A549 (cell line): Measurements from ENCODE around the gene ADGRG6.
"Not testable (repeated sequence)": the region's sequence is repeated elsewhere in the genome, so short reads cannot be mapped to it uniquely, and the experiment has no call there.

Source experiments
- CTCF ChIP-seq: fragments of >200 bp; sonication (Bioruptor Twin); formaldehyde crosslinking; IDR thresholded peaks from 3 replicates; pipeline ENCODE4 v1.5.1; 2016
- JUN ChIP-seq, 2 experiments: fragments of >200 bp; sonication (Bioruptor Twin); formaldehyde crosslinking; IDR thresholded peaks; 2 replicates in 1 of 2; 3 replicates in 1 of 2; pipeline ENCODE4 v1.6.1; 2016 to 2017
- MAZ ChIP-seq: fragments of 150-350 bp; IDR thresholded peaks from 2 replicates; pipeline ENCODE4 v1.6.1; 2014; ENCODE audit warnings: antibody characterized with exemption, low read depth, low read length, borderline replicate concordance
- MYC ChIP-seq: IDR thresholded peaks from 2 replicates; pipeline ENCODE4 v1.6.1; 2012; ENCODE audit warnings: mild to moderate bottlenecking, inconsistent platforms, low read length, improper control_type of control experiment, borderline replicate concordance
- RAD21 ChIP-seq, 2 experiments: fragments of >200 bp in 1 of 2; sonication (Bioruptor Twin) in 1 of 2; formaldehyde crosslinking in 1 of 2; IDR thresholded peaks in 1 of 2; conservative IDR thresholded peaks in 1 of 2; 2 replicates in 1 of 2; 3 replicates in 1 of 2; pipeline ENCODE4 v1.6.1; 2012 to 2018; ENCODE audit warnings: inconsistent platforms in 1 of 2
- RARB ChIP-seq: fragments of 250-450 bp; sonication (Bioruptor Pico); IDR thresholded peaks from 2 replicates; pipeline ENCODE4 v1.8.0; 2021; ENCODE audit warnings: mild to moderate bottlenecking, moderate library complexity
- RCOR1 ChIP-seq: fragments of 150-350 bp; IDR thresholded peaks from 2 replicates; pipeline ENCODE4 v1.6.1; 2014; ENCODE audit warnings: antibody characterized with exemption, low read length, low read depth
- RFX5 ChIP-seq: fragments of 450-650 bp; IDR thresholded peaks from 2 replicates; pipeline ENCODE4 v1.7.1; 2014; ENCODE audit warnings: antibody characterized with exemption, mild to moderate bottlenecking, moderate library complexity
- SREBF2 ChIP-seq: fragments of 450-650 bp; IDR thresholded peaks from 2 replicates; pipeline ENCODE4 v1.6.1; 2014; ENCODE audit warnings: mild to moderate bottlenecking, moderate library complexity
- TF ChIP-seq, protein P1 (sequence below): IDR thresholded peaks from 2 replicates; pipeline ENCODE4 v1.6.1; 2012
- TF ChIP-seq, protein P2 (sequence below): fragments of 250-450 bp; sonication (Bioruptor Pico); IDR thresholded peaks from 2 replicates; pipeline ENCODE4 v1.5.0; 2020; ENCODE audit warnings: low read depth, mild to moderate bottlenecking, moderate library complexity

DNA sequence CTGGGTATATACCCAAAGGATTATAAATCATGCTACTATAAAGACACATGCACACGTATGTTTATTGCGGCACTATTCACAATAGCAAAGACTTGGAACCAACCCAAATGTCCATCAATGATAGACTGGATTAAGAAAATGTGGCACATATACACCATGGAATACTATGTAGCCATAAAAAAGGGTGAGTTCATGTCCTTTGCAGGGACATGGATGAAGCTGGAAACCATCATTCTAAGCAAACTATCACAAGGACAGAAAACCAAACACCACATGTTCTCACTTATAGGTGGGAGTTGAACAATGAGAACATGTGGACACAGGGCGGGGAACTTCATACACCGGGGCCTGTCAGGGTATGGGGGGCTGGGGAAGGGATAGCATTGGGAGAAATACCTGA lies 18.7 kb upstream of the ADGRG6 start:
- TF ChIP-seq RFX5; SREBF2; CTCF; MYC; RARB; JUN (IDR thresholded peaks at IDR 0.05); MAZ; RCOR1; RAD21 (conservative IDR thresholded peaks at IDR 0.05 in 1 of 2, IDR thresholded peaks at IDR 0.05 in 1 of 2): not testable (repeated sequence)
- TF ChIP-seq, protein P1, sequence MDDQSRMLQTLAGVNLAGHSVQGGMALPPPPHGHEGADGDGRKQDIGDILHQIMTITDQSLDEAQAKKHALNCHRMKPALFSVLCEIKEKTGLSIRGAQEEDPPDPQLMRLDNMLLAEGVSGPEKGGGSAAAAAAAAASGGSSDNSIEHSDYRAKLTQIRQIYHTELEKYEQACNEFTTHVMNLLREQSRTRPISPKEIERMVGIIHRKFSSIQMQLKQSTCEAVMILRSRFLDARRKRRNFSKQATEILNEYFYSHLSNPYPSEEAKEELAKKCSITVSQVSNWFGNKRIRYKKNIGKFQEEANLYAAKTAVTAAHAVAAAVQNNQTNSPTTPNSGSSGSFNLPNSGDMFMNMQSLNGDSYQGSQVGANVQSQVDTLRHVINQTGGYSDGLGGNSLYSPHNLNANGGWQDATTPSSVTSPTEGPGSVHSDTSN = not testable (repeated sequence)
- TF ChIP-seq, protein P2, sequence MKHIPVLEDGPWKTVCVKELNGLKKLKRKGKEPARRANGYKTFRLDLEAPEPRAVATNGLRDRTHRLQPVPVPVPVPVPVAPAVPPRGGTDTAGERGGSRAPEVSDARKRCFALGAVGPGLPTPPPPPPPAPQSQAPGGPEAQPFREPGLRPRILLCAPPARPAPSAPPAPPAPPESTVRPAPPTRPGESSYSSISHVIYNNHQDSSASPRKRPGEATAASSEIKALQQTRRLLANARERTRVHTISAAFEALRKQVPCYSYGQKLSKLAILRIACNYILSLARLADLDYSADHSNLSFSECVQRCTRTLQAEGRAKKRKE (CRISPR knock-in tag) = not testable (repeated sequence)
